ENCODE data around the gene UBTD1. TPM values are rescaled to one million over a fixed set of nuclear protein-coding genes. Genes with fewer than 3 reads are reported as not detected.

The UBTD1 gene
- total RNA-seq, 2 donors from 2014 or later: 10.0 to 93.8 TPM

GRCh38 chr10:97537186-97537869, 38.6 kb downstream of the UBTD1 start:
- Histone ChIP-seq H3K9me3 (no peaks in the 10 kb centered on the region), H3K4me1 (replicated peaks) (peaks cover 4% of the 10 kb centered on the region), H3K4me3 (no peak overlapping the region), H3K27me3 (replicated peaks; ENCODE audit: insufficient read depth) (no peaks in the 10 kb centered on the region), H3K36me3 (no peaks in the 10 kb centered on the region), H3K27ac (no peak overlapping the region)
- TF ChIP-seq CTCF (IDR thresholded peaks at IDR 0.05) (no peak), POLR2AphosphoS5 (IDR thresholded peaks at IDR 0.05) (no peak), POLR2A (IDR thresholded peaks at IDR 0.05) (no peak)
- intact Hi-C loops (cut with DNase I): no loop called here
- WGBS: 90% methylated on average over 5 of the region's 5 CpGs
- no peak for DNase-seq (ENCODE audit: low spot score)

- TF ChIP-seq POLR2A (IDR thresholded peaks at IDR 0.05) (no peak), POLR2AphosphoS5 (IDR thresholded peaks at IDR 0.05) (no peak), CTCF (IDR thresholded peaks at IDR 0.05) (no peak)
- no peaks in the 10 kb centered on the region for H3K9me3 ChIP-seq
- H3K27me3 ChIP-seq (replicated peaks; ENCODE audit: insufficient read depth): no peaks in the 10 kb centered on the region
- DNase-seq (ENCODE audit: low spot score): no peak
- no peak overlapping the region for H3K27ac ChIP-seq
- intact Hi-C loops (cut with DNase I): no loop called here
- H3K4me1 ChIP-seq (replicated peaks): peaks cover 8% of the 10 kb centered on the region
- no peaks in the 10 kb centered on the region for H3K36me3 ChIP-seq
- 57% methylated on average over 4 of the region's 4 CpGs for WGBS
- no peak overlapping the region for H3K4me3 ChIP-seq
These were observed 39.7 kb downstream of the UBTD1 start for GRCh38 chr10:97538411-97538810.

GRCh38 chr10:97538839-97539238, 40.1 kb downstream of the UBTD1 start:
- Histone ChIP-seq H3K4me1 (replicated peaks) (peaks cover 8% of the 10 kb centered on the region), H3K4me3 (no peak overlapping the region), H3K27me3 (replicated peaks; ENCODE audit: insufficient read depth) (no peaks in the 10 kb centered on the region), H3K27ac (no peak overlapping the region), H3K9me3 (no peaks in the 10 kb centered on the region), H3K36me3 (no peaks in the 10 kb centered on the region)
- intact Hi-C loops (cut with DNase I): no loop called here
- no peak for DNase-seq (ENCODE audit: low spot score)
- TF ChIP-seq POLR2AphosphoS5 (IDR thresholded peaks at IDR 0.05) (no peak), CTCF (IDR thresholded peaks at IDR 0.05) (no peak), POLR2A (IDR thresholded peaks at IDR 0.05) (no peak)
- WGBS: 95% methylated on average over 4 of the region's 4 CpGs

GRCh38 chr10:97539523-97540200, 40.9 kb downstream of the UBTD1 start:
- no peaks in the 10 kb centered on the region for H3K27me3 ChIP-seq (replicated peaks; ENCODE audit: insufficient read depth)
- H3K36me3 ChIP-seq: no peaks in the 10 kb centered on the region
- H3K4me1 ChIP-seq (replicated peaks): peaks cover 8% of the 10 kb centered on the region
- 45% methylated on average over 6 of the region's 6 CpGs for WGBS
- no peak overlapping the region for H3K4me3 ChIP-seq
- intact Hi-C loops (cut with DNase I): loop anchor here (5.0 kb wide), 1 partner anchor 42 kb away; the partner anchor contains the start of genes MMS19 and UBTD1
- DNase-seq (ENCODE audit: low spot score): no peak
- H3K27ac ChIP-seq: peak overlapping the region in 1 of 2 donors; percentile 11
- H3K9me3 ChIP-seq: no peaks in the 10 kb centered on the region
- no peak for TF ChIP-seq POLR2AphosphoS5 (IDR thresholded peaks at IDR 0.05)

GRCh38 chr10:97540669-97541500, 42.2 kb downstream of the UBTD1 start:
- Histone ChIP-seq H3K9me3 (no peaks in the 10 kb centered on the region), H3K27ac (peak overlapping the region in 1 of 2 donors; percentile 82), H3K36me3 (no peaks in the 10 kb centered on the region), H3K4me3 (no peak overlapping the region), H3K4me1 (replicated peaks) (peaks cover 8% of the 10 kb centered on the region), H3K27me3 (replicated peaks; ENCODE audit: insufficient read depth) (no peaks in the 10 kb centered on the region)
- DNase-seq (ENCODE audit: low spot score): no peak
- intact Hi-C loops (cut with DNase I): loop anchor here (5.0 kb wide), 1 partner anchor 44 kb away; the partner anchor contains the start of genes MMS19 and UBTD1
- TF ChIP-seq CTCF (IDR thresholded peaks at IDR 0.05) (no peak), POLR2A (IDR thresholded peaks at IDR 0.05) (no peak), POLR2AphosphoS5 (IDR thresholded peaks at IDR 0.05) (no peak)
- WGBS: 90% methylated on average over 14 of the region's 14 CpGs
